Dedifferentiated amniotic fluid mesenchymal stem cell (primary cell): ENCODE measurements around the gene GALNT18.

Experiments
- DNase-seq: peaks from one replicate; pipeline ENCODE4 v3.0.0-alpha.2; 2016; ENCODE audit errors: extremely low spot score

The GALNT18 gene

DNA sequence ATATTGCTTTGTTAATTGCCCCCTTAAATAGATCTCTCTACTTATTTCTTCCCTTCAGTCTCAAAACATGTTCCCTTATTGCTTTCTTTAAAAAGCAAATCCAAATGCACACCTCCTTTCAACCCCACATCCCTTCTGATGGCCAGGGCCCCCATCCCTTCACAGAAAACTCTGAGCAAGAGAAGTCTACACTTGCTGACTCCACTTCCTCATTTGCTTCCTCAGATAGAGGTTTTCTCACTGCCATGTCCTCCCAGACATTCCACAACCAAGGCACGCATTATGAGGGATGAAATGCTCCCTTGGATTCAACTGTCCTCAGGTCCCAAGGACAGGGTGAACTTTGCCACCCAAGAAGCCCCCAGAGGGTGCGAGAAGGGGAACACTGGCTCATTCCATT is 311.9 kb downstream of the GALNT18 start:
- DNase-seq = no peak

DNA sequence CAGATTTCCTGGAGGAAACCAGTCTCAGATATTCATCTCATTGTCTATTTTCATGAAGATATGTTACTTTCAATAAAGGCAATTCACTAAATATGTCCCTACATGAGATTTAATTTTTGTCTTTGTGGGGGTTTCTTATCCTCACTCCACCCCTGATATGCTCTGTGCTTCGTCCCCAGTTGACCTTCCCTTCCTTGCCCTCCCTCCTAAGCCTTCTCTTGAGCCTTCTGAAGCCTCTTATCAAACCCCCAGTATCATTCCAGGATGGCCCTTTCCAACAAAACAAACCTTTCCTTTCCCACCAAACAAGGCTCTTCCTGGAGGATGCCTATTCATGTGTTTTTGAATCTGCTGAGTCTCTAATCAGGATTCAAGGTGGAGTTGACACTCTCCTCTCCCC is 313.6 kb downstream of the GALNT18 start:
- DNase-seq = no peak

DNA sequence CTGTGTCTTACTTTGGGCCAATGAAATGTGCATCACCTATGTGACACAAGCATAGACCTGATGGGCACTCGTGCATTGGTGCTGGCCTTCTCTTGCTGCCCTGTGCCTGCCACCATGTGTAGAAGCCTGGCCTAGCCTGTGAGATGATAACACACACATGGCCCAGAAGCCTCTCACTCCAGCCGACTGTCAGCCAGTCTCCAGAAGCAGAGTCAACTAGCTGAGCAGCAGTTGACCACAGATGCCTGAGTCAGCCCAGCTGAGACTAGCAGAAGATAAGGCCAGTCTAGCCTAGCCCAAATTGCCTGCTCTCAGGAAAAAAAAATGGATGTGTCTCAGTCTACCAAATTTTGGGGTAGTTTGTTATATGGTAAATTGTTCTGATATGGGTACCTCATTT is 314.9 kb downstream of the GALNT18 start:
- no peak for DNase-seq

DNA sequence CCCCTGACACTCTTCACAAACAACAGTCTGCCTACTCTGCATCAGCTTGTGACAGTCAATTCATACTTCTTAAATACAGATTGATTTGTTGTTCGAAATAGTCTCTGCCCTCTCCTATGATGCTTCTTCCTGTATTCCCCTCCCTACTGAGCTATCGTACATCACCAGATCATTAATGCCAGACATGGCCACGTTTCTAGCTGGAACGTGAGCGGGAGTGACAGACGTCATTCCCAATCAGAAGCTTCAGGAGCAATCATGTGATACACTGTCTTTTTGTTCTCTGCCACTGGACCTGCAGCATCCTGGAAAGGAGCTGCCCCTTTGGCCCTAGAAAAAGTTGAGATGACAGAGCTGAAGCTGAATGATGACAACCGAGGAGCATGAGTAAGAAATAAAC is 317.3 kb downstream of the GALNT18 start:
- no peak for DNase-seq

DNA sequence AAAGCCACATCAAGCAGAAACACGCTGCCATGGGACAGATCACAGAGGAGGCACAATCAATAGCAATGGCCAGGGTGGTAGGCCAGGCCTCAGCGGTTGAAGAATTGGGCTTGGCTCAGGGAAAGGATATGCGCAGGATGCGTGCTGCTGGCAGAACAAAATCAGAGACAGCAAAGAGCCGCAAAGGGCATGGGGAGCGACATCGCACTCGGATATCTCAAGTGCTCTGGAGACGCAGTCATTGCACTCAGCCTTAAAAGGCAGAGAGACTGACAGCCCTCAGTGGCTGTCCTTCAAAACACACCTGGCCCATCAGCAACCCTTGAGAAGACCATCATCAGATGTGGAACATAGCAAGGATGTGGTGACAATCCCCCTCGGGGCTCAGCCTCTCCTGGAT is 319.2 kb downstream of the GALNT18 start:
- no peak for DNase-seq

DNA sequence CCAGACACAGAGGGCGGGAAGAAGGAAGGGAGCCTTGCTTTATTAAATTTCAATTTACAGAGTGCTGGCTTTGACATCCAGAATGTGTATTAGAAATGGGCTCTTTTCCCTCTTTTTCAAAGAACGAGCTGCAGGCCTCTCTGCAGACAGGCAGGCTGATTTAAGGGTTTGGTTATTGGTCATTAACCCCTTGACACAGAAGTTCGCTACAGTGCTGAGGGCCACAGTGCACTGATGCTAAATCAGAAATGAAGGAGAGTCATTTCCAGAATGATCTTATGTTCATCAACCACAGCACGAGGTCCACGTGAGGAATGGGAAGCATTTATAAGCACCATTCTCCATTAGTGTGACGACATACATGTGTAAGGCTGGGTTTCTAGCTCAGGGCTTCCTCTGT is 320.6 kb downstream of the GALNT18 start:
- no peak for DNase-seq

DNA sequence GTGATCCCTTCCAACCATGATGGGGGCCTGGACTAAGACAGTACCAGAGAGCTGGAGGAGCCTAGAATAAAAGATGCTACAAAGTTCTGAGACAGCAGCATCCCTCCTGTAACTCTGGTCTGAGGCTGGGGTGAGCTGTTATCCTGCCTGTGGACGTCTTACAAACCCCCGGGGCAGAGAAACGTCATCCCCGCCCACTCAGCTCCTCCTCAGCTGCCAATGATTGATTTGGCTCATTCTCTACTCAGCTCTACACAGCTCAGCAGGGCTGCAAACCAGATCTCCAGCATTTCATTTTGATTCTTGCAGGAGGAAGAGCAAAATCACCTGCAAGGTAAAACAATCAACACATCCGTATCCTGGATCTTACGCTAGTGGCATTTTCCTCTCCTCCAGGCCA is 324.2 kb downstream of the GALNT18 start:
- DNase-seq = no peak

DNA sequence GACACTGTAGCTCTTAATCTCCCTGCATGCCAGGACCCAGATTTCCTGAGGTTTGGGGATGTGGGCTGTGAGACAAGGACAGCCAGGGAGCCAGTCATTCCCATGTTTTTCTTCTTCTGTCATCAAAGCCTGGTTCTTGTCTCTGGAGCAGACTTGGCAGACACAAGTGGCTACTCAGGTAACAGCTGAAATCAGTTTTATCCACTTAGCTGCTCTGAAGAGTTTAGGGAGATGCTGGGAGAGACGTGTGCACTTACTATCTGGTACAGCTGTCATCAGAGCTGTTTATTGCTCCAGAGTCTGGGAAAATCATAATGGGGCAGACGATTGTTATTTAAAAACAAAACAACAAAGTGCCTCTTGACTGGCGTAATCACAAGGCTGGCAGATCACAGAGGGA is 325.4 kb downstream of the GALNT18 start:
- DNase-seq = no peak

DNA sequence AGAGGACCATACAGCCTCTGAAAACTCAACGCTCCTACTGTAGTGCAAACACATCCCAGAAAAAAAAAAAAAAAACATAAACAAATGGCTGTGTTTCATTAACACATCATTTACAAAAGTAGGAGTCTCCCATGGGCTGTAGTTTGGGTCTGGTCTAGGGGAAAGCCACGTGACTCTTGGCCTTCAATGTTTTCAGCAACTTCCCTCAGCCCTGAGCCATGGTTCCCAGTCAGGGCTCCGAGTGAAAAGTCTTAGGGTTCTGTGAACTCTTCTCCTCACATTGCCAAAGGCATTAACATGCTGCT is 327.3 kb downstream of the GALNT18 start:
- DNase-seq = no peak

DNA sequence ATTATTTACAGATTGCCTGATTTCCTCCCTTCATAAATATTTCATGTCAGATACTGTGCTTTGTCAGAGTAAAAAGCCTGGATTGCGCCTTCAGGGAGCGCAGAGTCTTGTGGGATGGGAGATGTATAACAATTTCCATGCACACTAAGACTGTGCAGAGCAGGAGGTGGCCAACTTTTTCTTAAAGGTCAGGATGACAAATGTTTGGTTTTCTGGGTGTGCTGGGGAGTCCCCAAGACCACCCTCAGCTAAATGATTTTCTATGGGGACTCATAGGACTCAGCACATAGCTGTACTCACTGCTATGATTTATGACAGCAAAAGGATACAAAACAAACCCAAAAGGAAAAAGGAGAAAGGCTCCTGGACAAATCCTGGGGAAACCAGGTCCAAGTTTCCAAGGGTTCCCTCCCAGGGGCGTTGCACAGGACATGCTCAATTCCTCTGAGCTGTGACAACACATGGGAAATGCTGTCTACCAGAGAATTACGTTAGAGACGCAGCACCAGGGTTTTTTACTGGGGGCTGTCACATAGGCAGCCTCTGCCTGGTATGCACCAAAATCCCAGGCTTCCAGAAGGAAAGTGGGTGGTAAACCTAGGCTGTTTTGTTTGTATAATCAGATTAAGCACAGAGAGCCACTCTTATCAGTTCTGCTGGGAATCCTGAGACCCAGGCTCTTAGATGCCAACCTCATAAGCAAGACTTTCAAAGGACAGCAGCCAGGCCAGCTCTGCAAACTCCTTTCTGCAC is 327.8 kb downstream of the GALNT18 start:
- DNase-seq = no peak

DNA sequence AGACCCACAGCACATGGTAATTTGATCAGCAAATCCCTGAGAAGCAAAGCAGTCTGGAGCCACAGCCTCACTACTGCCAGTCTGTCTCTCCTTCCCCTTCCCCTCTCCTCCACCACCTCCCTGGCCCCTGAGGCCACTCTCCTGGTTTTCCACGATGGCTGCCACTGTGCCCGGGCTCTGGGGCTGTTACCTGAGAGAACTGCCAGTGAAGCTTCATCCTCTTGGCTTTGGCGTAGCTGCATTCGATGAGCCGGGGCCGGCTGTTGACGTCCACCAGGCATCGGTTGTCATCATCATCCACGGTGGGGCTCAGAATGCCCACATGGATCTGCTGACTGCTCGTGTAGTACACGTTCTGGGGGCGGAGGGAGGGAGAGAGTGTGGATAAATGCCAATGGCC is 329.0 kb downstream of the GALNT18 start:
- no peak for DNase-seq

DNA sequence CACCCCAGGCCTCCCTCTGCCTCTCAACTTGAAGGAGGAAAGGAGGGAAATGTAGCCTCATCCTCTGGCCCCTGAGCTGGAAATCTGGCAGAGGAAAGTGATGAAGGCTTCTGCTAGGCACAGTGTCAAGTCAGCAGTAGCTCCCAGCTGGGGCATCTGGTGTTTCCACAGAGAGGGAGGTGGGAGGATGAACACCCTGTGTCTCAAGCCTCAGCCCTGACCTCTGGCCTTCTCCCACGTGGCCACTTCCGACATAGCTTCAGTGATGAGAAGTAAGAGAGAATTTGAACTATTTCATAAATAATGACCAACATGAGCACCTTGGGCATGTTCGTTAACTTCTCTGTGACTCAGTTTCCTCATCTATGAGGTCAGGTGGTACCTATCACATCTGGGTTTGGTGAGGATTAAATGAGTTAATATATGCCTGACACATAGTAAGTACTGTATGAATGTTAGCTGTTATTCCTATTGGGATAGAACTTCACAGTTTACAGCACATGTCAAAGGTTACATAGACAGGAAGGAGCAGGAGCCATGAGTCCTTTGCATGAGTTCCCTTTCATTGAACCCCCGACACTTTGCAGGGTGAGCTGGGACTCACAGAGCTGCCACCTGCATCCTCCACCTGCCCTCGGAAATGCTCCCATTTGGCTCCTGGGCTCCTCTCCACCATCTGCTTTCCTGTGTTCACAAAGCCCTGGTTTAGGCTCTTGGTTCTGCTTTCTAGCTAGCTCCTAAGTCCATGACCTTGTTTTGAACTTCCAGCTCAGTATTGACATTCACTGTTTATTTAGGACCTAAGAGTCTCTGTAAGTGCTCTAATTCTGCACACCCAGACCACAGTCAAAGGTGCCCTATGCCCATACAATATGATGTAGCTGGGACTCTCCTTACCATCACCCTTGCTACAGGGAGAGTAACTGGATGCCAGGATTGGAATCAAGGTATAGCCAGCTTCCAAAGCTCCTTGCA is 330.5 kb downstream of the GALNT18 start:
- DNase-seq = no peak

DNA sequence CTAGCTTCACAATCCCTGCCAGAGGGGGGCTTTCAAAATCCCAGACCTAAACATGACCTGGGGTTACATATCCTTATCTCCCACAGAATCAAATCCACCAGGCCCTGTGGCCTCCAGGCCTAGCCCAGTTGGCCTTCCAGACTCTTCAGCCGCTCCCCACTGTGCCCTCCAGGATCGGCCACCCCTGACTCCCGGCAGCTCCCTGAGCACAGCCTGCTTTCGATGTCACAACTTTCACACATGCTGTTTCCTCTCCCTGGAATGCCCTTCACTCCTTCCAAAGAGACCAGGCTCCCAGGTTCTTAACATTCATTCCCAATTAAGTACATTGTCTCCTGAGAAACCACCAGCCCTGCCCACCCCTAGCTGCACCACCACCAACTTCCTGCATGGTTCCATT is 331.5 kb downstream of the GALNT18 start:
- DNase-seq = no peak

DNA sequence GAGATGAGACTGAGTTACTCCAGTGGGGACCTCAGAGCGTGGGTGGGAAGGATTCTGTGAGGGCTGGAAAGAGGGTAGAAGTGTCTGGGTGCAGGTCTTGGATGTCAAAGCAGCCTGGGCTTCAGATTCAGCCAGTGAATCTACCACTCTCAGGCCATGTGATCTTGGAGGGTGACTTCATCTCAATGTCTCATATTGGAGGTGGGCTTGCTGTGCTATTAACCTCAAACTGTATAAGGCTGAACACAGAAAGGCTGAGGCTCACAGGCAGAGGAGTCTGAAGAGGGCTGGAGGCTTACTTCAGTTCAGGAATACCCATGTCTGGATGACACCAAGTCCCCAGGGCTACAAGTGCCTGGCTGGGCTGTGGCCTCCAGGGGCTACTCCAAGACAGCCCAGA is 332.1 kb downstream of the GALNT18 start:
- DNase-seq = no peak

DNA sequence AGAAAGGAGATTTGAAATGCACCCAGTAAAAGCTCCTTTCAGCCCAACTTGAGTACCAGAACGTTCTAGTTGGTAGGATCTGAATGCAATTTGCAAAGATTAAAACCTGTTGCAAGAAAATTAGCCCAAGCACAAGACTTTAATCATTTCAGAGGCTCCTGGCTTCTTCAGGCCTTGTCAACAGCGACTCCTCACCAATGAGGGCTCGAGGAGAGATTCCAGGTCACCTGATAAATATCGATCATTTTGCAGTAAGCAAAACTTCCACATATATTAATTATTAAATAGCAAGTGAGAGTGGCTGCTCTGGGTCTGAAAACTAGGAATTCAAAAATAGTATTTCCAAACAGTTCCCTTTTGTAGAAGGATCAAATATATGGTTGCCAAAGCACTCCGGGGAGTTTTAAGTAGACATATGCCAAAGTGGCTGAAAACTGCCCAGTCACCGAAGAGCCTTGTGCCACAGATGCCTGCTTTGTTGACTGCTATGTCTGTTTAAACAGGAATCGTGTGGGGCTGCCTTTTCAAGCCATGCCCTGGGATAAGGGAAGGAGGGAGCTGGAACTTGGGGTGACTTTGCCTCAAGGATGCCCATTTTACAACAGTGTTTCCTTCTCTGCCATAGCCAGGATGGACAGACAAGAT is 332.7 kb downstream of the GALNT18 start:
- DNase-seq = no peak

DNA sequence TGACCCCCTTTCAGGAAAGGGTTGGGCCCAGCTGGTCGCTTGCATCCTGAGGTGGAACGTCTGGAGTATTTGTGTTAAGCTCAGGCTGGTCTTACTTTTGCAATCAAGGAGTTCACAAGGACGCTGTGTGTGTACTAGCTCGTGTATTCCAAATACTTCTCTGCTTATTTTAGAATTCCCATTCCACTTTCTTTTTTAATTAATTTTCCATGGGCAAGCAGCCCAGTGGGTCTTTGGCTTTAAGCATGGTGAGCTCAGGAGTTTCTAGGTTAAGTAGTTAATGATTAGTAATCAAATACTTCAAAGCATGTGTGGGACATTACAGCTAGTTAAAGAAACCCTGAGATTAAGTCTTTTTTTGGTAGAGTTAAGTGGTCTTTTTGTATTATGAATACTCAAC is 337.3 kb downstream of the GALNT18 start:
- no peak for DNase-seq

DNA sequence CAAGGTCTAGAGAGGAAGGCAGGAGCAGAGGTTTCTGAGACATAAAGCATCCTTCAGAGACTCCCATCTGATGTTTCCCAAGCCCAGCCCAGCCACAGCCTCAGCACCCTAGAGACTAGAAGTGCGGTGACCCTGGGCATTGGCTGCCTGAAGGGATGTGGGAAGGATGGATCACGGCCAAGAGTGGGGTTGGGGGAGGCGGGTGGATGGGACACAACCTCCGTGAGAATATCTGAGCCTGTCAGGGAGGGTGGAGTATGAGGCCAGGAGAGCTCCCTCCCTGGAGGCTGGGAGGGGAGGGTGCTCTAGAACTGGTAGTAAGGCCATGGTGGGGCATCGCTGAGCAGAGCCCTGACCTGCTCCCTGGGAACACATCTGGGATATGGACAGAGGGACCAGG is 340.2 kb downstream of the GALNT18 start:
- DNase-seq = no peak

DNA sequence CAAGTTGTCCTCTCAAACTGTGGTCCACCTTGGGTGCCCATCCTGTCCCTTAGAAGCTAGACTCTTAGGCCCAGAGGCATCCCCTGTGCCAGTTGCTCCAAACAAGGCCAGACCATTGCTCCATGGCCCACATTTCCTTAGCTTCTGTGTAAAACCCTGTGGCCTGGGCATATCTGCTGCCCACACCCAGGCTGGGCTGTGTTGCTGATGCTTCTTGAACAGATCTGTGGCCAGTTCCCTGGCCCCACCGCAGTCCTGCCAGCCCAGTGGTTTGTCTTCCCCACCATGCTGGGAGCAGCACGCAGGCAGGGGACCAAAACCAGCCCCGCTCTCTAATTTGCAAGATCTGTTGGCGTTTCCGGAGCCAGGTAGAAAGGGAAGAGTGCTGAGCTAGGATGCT is 341.0 kb downstream of the GALNT18 start:
- no peak for DNase-seq

DNA sequence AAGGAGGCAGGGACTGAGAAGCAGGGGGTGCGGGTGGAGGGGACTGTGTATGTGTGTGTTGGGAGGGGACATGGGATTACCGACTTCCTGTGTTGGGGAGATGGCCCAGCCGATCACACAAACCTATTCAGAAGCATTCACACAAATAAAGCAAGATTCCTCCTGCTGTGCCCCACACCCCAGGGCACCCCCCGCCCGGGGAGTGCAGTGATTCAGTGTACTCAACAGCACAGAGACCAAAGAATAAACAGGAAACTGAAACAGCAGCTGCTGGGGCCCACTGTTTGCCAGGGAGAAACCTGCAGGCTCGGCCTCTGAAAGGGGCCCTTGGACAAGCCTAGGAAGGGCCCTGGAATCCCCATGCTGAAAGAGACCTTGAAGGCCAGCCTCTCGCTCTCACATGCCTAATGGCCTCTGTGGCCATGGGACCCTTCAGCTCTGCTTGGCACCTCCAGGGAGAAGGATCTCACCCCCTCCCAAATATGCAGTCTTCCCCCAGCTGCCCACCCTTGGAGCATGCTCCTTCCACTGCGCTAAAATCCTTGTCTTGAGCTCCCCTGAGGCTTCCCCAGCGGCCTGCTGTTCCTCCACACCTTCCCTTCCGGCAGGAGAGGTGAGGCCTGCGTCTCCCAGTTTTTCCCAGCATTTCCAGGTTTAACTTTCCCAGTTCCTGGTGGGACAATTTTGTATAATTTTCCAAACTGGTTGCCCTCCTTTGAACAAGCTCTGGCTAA is 341.7 kb downstream of the GALNT18 start:
- DNase-seq = no peak

DNA sequence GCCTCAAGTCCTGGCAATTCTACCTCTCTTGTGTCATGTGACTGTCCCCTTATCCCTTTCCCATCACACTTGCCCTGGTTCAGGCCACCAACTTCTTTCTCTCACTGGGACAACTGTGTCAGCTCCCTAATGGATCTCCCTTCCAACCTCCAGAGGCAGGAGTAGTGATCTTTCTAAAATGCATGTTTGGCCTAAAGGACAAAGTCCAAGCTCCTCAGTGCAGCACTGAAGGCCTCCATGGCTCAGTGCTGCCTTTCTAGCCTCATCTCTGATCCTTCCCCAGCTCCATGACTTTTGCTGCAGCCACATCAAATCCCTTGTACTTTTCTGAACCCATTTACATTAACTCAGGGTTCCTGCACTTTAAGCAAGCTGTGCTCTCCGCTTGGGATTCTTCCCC is 349.6 kb downstream of the GALNT18 start:
- DNase-seq = no peak

DNA sequence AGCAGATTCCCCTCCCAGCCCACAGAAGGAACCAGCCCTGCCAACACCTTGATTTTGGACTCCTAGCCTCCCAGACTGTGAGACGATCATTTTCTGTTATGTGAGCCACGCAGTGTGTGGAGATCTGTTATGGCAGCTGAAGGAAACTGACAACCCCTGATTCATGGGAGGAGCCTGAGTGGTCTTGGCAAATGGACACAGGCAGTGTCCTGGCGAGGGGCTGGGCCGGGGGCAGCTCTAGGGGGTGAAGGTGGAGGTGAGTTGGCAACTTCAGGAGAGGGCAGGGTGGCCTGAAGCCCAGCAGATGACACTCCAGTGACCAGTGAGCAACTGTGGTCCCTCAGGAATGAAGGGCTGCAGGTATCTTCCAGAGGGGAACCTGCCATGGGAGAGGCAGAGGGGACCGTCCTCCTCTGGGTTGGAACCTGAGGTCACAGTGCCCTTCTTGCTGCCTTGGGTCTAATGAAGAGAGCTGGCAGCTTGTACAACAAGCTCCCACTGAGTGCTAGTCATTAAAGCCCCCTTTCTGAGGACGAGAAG is 351.5 kb downstream of the GALNT18 start:
- DNase-seq = no peak

DNA sequence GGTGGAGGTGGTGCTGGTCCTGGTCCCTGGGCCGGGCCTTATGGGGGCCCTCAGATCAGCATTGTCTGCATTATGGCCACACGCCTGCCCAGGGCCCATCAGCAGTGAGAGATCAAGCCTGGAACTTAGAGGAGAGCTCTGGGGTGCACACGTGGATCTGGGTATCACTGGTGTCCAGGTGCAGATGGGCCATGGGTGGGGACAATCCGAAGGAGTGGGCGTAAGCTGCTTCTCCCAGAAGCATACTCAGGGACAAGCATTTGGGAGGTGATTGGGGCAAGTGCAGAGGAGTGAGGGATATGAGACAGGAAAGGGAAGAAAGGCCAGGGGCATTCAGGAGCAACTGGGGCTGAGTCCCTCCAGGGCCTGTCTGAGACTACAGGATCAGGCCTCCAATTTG is 353.1 kb downstream of the GALNT18 start:
- no peak for DNase-seq
